Fibroblast of lung (primary cell): ENCODE results near the gene MICU1.

Source experiments
- EZH2 ChIP-seq: IDR thresholded peaks from 2 replicates; pipeline ENCODE4 v1.5.1; 2012; ENCODE audit warnings: low read length, control low read depth, mild to moderate bottlenecking; ENCODE audit errors: missing control alignments
- TF ChIP-seq, protein P1 (sequence below), 2 donors: IDR thresholded peaks in 1 of 2; conservative IDR thresholded peaks in 1 of 2; 1 replicate in 1 of 2; 2 replicates in 1 of 2; pipeline ENCODE4 v1.5.1; 2011 to 2012; ENCODE audit warnings: low read length in 2 of 2, control low read depth in 1 of 2, inconsistent platforms in 1 of 2, low read depth in 1 of 2, mild to moderate bottlenecking in 1 of 2

DNA sequence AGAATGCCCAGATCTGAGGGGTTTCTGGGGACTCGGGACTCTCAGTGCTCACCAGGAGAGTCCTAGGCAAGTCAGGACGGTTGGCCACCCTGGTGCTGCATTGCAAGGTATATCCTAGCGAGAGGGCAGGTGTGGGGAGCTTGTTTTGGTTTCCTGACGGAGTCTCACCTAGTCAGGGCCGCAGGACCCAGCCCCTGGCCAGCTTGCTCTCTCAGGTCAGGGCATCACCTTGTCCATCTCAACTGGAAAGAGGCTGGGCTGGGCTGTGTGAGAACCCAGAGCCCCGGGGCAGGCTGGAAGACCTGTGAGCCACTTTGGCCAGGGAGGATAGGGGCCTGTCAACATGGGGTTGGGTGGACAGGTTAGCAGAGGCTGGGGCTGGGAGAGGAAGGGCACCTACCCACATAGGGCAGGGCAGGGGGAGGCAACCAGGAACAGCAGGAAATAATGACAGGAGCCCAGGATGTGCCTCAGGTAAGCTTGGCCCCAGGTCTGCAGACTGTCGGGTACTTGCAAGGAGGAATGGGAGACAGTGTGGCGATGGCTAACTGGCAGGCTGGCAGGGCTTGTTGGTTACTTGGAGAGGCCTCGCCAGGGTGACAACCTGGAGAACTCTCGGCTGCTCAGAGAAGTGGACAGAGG, 302.6 kb downstream of the MICU1 start:
- TF ChIP-seq, protein P1, sequence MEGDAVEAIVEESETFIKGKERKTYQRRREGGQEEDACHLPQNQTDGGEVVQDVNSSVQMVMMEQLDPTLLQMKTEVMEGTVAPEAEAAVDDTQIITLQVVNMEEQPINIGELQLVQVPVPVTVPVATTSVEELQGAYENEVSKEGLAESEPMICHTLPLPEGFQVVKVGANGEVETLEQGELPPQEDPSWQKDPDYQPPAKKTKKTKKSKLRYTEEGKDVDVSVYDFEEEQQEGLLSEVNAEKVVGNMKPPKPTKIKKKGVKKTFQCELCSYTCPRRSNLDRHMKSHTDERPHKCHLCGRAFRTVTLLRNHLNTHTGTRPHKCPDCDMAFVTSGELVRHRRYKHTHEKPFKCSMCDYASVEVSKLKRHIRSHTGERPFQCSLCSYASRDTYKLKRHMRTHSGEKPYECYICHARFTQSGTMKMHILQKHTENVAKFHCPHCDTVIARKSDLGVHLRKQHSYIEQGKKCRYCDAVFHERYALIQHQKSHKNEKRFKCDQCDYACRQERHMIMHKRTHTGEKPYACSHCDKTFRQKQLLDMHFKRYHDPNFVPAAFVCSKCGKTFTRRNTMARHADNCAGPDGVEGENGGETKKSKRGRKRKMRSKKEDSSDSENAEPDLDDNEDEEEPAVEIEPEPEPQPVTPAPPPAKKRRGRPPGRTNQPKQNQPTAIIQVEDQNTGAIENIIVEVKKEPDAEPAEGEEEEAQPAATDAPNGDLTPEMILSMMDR (conservative IDR thresholded peaks at IDR 0.05 in 1 of 2, IDR thresholded peaks at IDR 0.05 in 1 of 2; ENCODE audit: low read depth in 1 of 2, low read length in 2 of 2) = no peak
- no peak for TF ChIP-seq EZH2
